Thyroid gland (tissue), 4 donors: ENCODE measurements around the gene SNX8.

ENCODE experiments used
- POLR2A ChIP-seq, 2 donors: fragments of 450-650 bp; IDR thresholded peaks; one replicate each; pipeline ENCODE4 v1.6.1; 2017; ENCODE audit warnings: antibody characterized with exemption in 2 of 2, mild to moderate bottlenecking in 2 of 2, moderate library complexity in 1 of 2
- TF ChIP-seq, protein P1 (sequence below), 6 experiments: fragments of 200-600 bp in 3 of 6; fragments of 450-650 bp in 3 of 6; sonication (generic) in 3 of 6; IDR thresholded peaks; one replicate each; pipeline ENCODE4 v1.5.1; 2016 to 2019; ENCODE audit warnings: antibody characterized with exemption in 6 of 6, mild to moderate bottlenecking in 2 of 6, inconsistent platforms in 1 of 6, moderate library complexity in 1 of 6

DNA sequence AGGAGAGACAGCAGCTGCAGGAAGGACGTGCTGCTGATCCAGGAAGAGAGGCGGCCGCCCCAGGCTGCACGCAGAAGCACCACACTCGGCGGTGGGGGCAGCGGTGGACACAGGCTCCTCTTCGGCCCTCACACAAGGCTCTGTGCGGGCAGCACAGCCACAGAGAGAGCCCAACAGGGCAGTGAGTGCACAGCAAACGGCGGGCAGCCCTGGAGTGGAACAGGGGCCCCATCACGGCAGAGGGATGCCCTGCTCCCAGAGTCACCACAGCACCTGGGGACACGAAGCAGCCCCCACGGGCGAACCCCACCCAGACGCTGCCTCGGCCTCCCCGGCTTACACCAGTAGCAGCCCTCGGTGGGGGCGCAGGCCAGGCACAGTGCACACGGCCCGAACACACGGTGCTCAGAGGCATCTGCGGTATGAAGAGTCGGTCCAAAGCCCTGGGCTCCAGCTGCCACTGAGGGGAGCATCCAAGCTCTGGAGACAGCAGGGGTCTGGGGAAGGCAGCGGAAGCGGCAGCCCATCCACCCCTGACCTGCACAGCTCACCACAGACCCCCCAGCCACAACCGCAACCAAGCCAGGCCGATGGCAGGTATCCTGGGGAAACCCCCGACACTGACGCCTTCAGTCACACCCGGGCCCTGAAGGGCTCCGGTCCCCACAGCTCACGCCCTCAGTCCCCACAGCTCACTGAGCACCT is 55.4 kb downstream of the SNX8 start:
- TF ChIP-seq, protein P1, sequence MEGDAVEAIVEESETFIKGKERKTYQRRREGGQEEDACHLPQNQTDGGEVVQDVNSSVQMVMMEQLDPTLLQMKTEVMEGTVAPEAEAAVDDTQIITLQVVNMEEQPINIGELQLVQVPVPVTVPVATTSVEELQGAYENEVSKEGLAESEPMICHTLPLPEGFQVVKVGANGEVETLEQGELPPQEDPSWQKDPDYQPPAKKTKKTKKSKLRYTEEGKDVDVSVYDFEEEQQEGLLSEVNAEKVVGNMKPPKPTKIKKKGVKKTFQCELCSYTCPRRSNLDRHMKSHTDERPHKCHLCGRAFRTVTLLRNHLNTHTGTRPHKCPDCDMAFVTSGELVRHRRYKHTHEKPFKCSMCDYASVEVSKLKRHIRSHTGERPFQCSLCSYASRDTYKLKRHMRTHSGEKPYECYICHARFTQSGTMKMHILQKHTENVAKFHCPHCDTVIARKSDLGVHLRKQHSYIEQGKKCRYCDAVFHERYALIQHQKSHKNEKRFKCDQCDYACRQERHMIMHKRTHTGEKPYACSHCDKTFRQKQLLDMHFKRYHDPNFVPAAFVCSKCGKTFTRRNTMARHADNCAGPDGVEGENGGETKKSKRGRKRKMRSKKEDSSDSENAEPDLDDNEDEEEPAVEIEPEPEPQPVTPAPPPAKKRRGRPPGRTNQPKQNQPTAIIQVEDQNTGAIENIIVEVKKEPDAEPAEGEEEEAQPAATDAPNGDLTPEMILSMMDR (IDR thresholded peaks at IDR 0.05) = no peak
- TF ChIP-seq POLR2A (IDR thresholded peaks at IDR 0.05) = no peak
